Activated naive CD8-positive, alpha-beta T cell (primary cell): ENCODE measurements around the gene SKP2.

ENCODE experiments used
- H3K27ac Mint-ChIP-seq: one replicate; pipeline ENCODE4 v1.8.0; 2021; ENCODE audit warnings: mixed read lengths
- H3K27me3 Mint-ChIP-seq: one replicate; pipeline ENCODE4 v1.8.0; 2021; ENCODE audit warnings: mixed read lengths
- H3K36me3 Mint-ChIP-seq: one replicate; pipeline ENCODE4 v1.8.0; 2021; ENCODE audit warnings: mixed read lengths
- H3K4me1 Mint-ChIP-seq: one replicate; pipeline ENCODE4 v1.8.0; 2021; ENCODE audit warnings: low read depth, mixed read lengths
- H3K4me3 Mint-ChIP-seq: one replicate; pipeline ENCODE4 v1.8.0; 2021; ENCODE audit warnings: mild to moderate bottlenecking, mixed read lengths
- H3K9me3 Mint-ChIP-seq: one replicate; pipeline ENCODE4 v1.8.0; 2021; ENCODE audit warnings: low read depth, mixed read lengths

The SKP2 gene

DNA sequence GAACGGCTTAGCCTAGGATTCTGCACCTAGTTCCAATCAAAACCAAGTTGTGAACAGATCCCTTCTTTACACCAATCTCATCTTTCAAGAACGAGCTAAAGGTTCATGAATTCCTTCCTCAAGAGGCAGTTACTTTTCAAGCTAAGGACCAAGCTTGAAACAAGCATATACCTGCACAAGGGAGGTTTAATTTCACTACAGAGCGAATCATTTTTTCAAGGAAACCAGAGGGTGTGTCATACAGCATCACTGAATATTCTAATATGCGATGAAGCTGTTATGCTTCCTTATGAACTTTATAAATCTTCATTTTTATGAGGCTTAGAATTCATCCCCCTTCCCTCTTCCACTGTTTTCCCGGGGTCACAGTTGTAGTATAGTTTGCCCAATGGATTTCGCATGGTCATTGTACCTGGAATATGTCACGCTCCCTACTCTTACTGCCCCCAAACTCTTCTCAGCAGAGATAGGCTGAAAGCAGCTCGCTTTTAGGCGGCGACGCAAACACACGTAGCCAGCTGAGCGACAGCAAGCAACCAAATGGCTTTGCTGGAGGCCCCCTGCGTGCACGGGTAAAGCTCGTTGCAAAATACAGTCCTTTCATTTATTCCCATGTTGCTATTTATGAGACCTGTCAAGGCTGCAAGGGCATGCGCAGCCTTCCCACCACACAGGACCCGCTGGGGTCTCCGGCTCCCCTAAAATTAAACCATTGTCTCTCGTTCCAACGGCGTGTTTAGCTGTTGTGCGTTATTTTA lies 1.1 kb upstream of the SKP2 start:
- peaks cover 16% of the 10 kb centered on the region for H3K36me3 Mint-ChIP-seq
- H3K27ac Mint-ChIP-seq: peak overlapping the region; percentile 92
- peaks cover 58% of the 10 kb centered on the region for H3K4me1 Mint-ChIP-seq
- H3K9me3 Mint-ChIP-seq: no peaks in the 10 kb centered on the region
- H3K27me3 Mint-ChIP-seq: no peaks in the 10 kb centered on the region
- peak overlapping the region; percentile 98 for H3K4me3 Mint-ChIP-seq

DNA sequence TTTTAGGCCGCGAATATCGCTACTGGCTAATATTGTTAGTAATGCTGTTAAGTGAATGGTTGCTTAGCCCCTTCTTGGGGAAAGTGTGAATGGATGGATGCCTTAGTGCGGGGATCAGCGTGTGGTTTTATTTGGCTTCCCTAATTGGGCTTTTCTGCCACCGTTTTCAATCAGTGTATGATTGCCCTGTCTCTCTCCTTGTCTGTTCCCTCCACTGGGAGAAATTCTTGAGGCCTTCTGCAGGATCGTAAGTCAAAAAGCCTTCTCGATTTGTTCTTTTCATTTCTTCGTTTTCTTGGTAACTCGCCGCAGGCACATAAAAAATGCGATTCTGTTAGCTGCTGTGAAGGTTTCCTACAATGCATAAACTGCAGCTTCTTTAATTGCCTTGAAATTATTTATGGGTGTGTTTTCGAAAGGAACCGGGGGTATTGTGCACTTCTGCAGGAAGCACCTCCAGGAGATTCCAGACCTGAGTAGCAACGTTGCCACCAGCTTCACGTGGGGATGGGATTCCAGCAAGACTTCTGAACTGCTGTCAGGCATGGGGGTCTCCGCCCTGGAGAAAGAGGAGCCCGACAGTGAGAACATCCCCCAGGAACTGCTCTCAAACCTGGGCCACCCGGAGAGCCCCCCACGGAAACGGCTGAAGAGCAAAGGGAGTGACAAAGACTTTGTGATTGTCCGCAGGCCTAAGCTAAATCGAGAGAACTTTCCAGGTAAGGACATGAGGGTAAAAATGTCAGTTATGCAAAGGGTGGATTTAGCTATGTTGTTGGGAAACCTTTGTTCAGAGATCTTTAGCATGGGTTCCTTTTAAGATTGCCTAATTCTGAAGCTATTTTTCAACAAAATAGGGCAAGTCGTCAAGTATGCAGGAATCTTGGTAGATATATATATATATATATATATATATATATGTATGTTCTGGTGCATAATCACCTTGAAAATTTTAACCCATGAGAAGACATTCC lies 700 bp downstream of the SKP2 start:
- peaks cover 60% of the 10 kb centered on the region for H3K4me1 Mint-ChIP-seq
- H3K27ac Mint-ChIP-seq: peak overlapping the region; percentile 92
- H3K36me3 Mint-ChIP-seq: peaks cover 20% of the 10 kb centered on the region

DNA sequence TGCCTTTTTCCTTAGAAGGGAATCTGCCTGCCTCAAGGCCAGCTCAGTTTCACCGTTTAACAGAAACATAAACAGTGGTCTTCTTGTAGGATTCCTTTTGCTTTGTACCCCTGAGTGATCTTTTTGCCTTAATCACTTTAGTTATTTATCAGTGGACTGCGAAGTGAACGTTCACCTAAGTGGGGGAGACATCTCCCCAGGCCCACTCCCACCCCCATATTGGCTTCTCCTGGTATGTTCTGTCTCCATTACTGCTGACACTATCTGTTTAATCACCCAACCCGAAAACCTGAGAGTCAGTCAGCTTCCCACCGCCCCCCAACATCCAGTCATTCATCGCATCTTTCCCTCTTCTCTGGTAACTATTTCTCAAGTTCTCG lies 1.4 kb downstream of the SKP2 start:
- H3K27me3 Mint-ChIP-seq: no peaks in the 10 kb centered on the region
- H3K4me1 Mint-ChIP-seq: peaks cover 58% of the 10 kb centered on the region
- H3K9me3 Mint-ChIP-seq: no peaks in the 10 kb centered on the region
- peaks cover 21% of the 10 kb centered on the region for H3K36me3 Mint-ChIP-seq
- peak overlapping the region; percentile 46 for H3K27ac Mint-ChIP-seq
- H3K4me3 Mint-ChIP-seq: peak overlapping the region; percentile 98

More for the DNA sequence above, 700 bp downstream of the SKP2 start:
- Mint-ChIP-seq H3K9me3 (no peaks in the 10 kb centered on the region), H3K27me3 (no peaks in the 10 kb centered on the region), H3K4me3 (peak overlapping the region; percentile 98)

DNA sequence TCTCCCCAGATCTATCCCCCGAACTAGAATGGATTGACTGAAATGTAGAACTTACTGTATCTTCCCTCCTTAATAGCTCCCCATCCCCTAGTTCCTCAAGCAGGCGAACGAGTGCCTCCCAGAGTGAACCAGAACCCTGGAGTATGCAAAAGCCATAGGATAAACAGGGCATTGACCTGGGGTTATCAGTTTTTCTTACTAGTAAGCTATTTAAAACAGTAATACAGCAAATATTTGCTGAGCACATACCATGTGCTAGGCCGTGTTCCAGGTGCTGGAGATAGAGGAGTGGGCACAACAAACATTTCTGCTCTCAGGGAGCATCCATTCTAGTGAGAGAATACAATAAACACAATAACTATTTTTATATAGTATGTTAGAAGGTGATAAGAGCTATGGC lies 1.8 kb downstream of the SKP2 start:
- Mint-ChIP-seq H3K4me1 (peaks cover 57% of the 10 kb centered on the region), H3K9me3 (no peaks in the 10 kb centered on the region), H3K36me3 (peaks cover 21% of the 10 kb centered on the region), H3K4me3 (peak overlapping the region; percentile 98), H3K27me3 (no peaks in the 10 kb centered on the region), H3K27ac (peak overlapping the region; percentile 46)

DNA sequence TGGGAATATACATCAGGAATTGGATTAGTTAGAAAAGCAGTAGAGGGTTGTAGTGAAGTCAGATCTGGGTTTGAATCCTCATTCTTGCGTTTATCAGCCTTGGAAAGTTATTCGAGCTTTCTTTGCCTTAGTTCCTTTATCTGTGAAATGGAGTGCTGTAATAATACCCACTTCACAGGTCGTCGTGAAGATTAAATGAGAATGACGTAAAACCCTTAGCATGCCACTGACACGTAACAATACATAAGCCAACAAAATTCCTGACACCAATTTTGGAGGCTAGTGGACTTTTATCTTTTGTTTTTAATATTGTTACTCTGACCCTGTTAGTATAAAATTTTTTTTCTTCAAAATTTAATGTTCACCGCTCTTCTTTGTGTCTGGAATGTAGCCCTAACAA lies 3.4 kb downstream of the SKP2 start:
- no peaks in the 10 kb centered on the region for H3K27me3 Mint-ChIP-seq
- no peaks in the 10 kb centered on the region for H3K9me3 Mint-ChIP-seq
- H3K4me1 Mint-ChIP-seq: peaks cover 48% of the 10 kb centered on the region
- H3K4me3 Mint-ChIP-seq: no peak overlapping the region
- no peak overlapping the region for H3K27ac Mint-ChIP-seq
- peaks cover 21% of the 10 kb centered on the region for H3K36me3 Mint-ChIP-seq

DNA sequence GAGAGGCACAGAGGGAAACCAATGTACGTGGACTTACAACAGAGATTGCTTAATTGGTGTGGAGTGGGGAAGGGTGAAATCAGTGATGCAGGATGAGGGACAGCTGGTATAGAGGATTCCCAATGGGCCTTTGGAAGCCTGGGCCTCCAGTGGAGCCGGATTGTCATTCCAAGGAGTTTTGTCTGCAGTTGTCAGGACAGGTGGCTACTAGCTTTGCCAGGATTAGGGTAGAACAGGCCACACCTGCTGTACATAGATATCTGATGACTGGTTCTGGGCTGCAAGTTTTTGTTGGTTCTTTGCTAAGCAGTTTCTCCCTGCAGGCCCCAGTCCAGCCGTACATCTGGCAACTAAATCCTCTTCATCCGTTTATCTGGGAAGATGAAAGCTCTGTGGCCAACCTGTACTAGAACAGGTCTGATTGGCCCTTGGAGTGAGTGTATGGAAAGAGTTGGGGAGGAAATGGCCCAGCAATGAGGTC lies 4.2 kb downstream of the SKP2 start:
- Mint-ChIP-seq H3K27ac (no peak overlapping the region), H3K9me3 (no peaks in the 10 kb centered on the region), H3K4me1 (peaks cover 42% of the 10 kb centered on the region), H3K27me3 (no peaks in the 10 kb centered on the region), H3K4me3 (no peak overlapping the region), H3K36me3 (peaks cover 21% of the 10 kb centered on the region)

DNA sequence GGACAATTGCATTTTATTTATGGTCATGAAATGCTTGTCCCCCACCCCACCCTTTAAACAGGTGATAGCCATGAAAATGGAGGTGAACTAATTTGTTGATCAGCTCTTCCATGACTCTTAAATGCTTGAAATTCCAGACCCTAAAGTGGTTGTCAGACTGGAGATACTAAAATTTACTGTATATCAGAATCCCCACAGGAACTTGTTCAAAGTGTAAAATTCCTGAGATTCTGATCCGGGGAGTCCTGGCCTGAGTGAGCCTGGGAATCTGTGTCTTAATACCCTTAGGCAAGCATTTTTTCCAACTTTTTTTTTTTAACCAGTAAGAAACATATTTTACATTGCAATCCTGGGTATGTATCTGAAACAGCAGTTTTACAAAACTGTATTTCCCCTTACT lies 4.7 kb downstream of the SKP2 start:
- Mint-ChIP-seq H3K4me1 (peaks cover 46% of the 10 kb centered on the region), H3K9me3 (no peaks in the 10 kb centered on the region), H3K27ac (no peak overlapping the region), H3K27me3 (no peaks in the 10 kb centered on the region), H3K4me3 (no peak overlapping the region), H3K36me3 (peaks cover 21% of the 10 kb centered on the region)

DNA sequence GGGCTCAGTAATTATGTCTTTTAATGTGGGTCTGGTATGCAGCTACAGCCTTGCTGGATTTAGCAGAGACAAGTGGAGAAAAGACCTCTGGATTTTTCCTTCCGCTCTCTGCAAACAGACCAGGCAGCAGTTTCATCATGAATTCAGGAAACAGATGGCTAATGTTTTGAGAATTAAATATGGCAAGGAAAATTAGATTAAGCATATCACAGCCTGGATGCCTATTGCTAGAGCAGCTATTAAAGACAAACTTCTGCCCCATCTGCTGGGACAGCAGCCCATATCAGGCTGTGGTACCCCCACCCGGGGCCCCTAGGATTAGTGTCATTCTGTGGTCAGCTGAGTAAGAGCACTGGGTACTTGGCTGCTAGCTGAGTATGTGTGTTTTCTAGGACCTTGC lies 6.2 kb downstream of the SKP2 start:
- H3K27me3 Mint-ChIP-seq: no peaks in the 10 kb centered on the region
- peaks cover 28% of the 10 kb centered on the region for H3K36me3 Mint-ChIP-seq
- H3K27ac Mint-ChIP-seq: no peak overlapping the region
- no peak overlapping the region for H3K4me3 Mint-ChIP-seq
- H3K4me1 Mint-ChIP-seq: peaks cover 37% of the 10 kb centered on the region
- H3K9me3 Mint-ChIP-seq: no peaks in the 10 kb centered on the region

DNA sequence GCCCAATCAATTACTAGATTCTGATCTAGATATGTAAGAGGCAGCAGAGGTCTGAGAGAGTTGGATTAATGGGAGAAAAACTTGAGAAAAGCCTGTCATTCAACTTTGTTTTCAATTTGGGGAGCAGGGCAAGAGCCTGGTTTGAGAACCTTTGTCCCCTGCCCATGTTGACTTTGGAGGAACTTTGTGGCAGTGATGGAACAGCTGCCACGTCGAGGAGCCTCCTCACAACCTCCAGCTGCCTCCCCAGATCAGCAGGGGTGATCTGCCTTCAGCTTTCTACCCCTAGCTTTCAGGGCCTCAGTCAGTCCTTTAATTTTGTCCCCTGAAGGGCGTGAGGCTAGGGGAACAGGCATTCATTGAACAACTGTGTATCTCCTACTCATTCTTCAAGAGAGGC lies 8.7 kb downstream of the SKP2 start:
- Mint-ChIP-seq H3K4me1 (peaks cover 24% of the 10 kb centered on the region), H3K4me3 (no peak overlapping the region), H3K27me3 (no peaks in the 10 kb centered on the region), H3K27ac (no peak overlapping the region), H3K36me3 (peaks cover 22% of the 10 kb centered on the region), H3K9me3 (no peaks in the 10 kb centered on the region)

DNA sequence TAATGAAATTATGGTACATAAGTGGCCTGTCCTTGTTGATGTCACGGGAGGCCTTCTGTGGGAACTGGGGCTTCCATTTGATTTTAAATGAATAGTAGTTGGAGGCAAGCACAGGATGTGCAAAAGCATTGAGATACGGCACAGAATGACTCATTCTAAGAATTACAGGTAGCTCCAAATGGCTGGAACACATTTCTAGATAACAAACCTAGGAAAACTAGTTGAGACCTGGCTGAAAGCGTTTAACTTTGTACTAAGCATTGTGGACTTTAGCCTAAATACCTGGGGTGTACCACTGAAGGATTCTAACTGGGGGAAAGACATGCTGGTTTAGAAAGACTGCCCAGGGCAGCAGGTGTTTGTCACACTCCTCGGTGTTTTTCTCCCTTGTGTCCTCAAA lies 9.4 kb downstream of the SKP2 start:
- H3K36me3 Mint-ChIP-seq: peaks cover 16% of the 10 kb centered on the region
- H3K9me3 Mint-ChIP-seq: no peaks in the 10 kb centered on the region
- H3K4me1 Mint-ChIP-seq: peaks cover 20% of the 10 kb centered on the region

DNA sequence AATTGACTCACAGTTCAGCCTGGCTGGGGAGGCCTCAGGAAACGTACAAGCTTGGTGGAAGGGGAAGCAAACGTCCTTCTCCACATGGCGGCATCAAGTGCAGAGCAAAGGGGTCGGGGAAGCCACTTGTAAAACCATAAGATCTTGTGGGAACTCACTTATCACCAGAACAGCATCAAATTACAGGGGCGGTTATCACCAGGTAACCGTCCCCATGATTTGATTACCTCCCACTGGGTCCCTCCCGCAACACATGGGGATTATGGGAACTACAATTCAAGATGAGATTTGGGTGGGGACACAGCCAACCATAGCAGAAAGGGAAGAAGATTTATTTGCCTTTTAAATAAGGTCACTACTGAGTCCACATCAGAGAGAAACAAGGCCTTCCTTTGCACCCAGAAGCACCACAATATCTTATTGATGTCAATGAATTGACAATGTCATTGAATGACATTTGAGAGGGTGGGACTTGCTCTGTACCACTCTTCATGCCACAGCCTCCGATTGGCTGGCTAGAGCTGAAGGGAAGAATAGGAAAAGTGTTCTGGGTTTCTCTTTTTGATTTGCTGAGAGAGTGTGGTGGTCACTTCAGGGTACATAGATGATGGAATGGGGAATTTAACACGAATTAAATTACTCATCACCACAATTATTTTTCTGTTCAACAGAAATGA lies 11.0 kb downstream of the SKP2 start:
- Mint-ChIP-seq H3K9me3 (no peaks in the 10 kb centered on the region), H3K4me3 (no peak overlapping the region), H3K36me3 (peaks cover 15% of the 10 kb centered on the region), H3K4me1 (peaks cover 14% of the 10 kb centered on the region), H3K27me3 (no peaks in the 10 kb centered on the region), H3K27ac (no peak overlapping the region)

More for the DNA sequence above, 9.4 kb downstream of the SKP2 start:
- no peaks in the 10 kb centered on the region for H3K27me3 Mint-ChIP-seq
- H3K27ac Mint-ChIP-seq: no peak overlapping the region
- no peak overlapping the region for H3K4me3 Mint-ChIP-seq

DNA sequence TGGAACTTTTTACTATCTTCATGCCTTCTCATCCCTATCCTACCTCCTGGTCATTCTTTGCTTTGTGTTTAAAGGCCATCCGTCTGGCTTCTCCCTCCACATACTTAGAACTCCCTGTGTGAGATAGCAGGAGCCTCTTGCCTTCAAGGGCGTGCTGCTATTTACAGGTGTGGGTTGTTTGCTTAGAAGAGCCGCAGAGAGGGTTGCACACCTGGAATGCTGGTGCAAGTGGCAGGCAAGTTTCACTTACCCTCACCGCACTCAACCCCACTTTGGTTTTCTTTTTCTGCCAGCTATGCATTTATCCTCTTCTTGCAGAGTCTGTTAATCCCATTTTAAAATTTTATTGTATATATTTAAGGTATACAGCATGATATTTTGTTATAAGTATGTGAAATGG lies 12.6 kb downstream of the SKP2 start:
- H3K4me1 Mint-ChIP-seq: peaks cover 20% of the 10 kb centered on the region
- peaks cover 18% of the 10 kb centered on the region for H3K36me3 Mint-ChIP-seq

DNA sequence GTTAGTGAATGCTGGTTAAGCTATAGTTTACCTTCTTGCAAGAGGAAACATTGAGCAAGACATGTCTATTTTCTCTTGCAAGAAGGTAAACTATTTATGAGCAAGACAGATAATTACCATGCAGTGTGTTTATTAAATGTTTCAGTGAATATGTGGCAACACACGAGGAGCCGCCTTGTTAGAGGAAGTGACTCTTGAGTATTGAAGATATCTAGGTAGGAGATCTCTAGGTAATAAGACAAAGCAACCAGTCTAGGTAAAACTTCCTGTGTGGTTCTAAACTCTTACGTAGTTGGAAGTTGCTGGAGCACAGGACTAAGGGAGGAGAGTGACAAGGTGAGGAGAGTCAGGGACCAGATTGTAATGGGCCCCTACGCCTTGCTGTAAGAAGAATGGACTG lies 16.8 kb downstream of the SKP2 start:
- Mint-ChIP-seq H3K4me1 (peaks cover 13% of the 10 kb centered on the region), H3K4me3 (no peak overlapping the region), H3K36me3 (peaks cover 11% of the 10 kb centered on the region), H3K27ac (peak overlapping the region; percentile 41), H3K27me3 (no peaks in the 10 kb centered on the region), H3K9me3 (no peaks in the 10 kb centered on the region)

More for the DNA sequence above, 12.6 kb downstream of the SKP2 start:
- no peaks in the 10 kb centered on the region for H3K9me3 Mint-ChIP-seq
- H3K27me3 Mint-ChIP-seq: no peaks in the 10 kb centered on the region
- H3K27ac Mint-ChIP-seq: no peak overlapping the region
- no peak overlapping the region for H3K4me3 Mint-ChIP-seq

DNA sequence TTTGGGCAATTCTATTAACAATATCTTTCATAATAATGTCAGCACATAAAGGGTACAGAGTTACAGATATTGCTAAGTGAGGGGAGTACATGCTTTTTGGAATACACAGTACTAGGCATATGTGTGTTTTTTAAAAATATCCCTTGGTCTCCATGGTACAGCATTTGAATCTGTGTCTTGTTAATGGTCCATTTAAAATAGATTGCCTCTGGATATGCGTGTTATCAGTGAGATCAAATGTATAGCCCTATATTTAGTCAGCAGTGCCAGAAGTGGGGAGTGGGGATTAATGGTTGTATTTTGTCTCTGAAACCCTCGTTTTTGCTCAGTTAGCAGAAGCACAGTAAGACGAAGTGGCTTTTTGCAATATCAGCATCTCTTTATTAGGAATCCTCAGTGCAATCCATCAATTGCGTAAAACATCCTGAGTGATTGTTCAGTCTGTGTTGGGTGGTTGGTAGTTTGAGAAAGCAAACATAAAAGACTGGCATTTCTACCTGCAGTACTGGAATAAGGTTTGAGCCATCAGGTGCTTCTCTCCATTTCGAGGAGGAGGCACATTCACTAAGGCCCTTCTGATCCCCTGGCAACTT lies 19.0 kb downstream of the SKP2 start:
- H3K27ac Mint-ChIP-seq: no peak overlapping the region
- H3K27me3 Mint-ChIP-seq: no peaks in the 10 kb centered on the region
- H3K4me3 Mint-ChIP-seq: no peak overlapping the region
- H3K9me3 Mint-ChIP-seq: no peaks in the 10 kb centered on the region
- H3K4me1 Mint-ChIP-seq: peaks cover 13% of the 10 kb centered on the region
- peaks cover 9% of the 10 kb centered on the region for H3K36me3 Mint-ChIP-seq
